NCI-H2196 treated with DMSO at 0.1 percent for 48 hours (cell line): Measurements from ENCODE around the gene STK31.
"Not testable (repeated sequence)": the region's sequence is repeated elsewhere in the genome, so short reads cannot be mapped to it uniquely, and the experiment has no call there.

Experiments used
- DNase-seq: peaks from one replicate; lab custom pipeline; 2025; ENCODE audit not compliant: unreplicated experiment; lab: John Stamatoyannopoulos, UW

The STK31 gene, protein sequence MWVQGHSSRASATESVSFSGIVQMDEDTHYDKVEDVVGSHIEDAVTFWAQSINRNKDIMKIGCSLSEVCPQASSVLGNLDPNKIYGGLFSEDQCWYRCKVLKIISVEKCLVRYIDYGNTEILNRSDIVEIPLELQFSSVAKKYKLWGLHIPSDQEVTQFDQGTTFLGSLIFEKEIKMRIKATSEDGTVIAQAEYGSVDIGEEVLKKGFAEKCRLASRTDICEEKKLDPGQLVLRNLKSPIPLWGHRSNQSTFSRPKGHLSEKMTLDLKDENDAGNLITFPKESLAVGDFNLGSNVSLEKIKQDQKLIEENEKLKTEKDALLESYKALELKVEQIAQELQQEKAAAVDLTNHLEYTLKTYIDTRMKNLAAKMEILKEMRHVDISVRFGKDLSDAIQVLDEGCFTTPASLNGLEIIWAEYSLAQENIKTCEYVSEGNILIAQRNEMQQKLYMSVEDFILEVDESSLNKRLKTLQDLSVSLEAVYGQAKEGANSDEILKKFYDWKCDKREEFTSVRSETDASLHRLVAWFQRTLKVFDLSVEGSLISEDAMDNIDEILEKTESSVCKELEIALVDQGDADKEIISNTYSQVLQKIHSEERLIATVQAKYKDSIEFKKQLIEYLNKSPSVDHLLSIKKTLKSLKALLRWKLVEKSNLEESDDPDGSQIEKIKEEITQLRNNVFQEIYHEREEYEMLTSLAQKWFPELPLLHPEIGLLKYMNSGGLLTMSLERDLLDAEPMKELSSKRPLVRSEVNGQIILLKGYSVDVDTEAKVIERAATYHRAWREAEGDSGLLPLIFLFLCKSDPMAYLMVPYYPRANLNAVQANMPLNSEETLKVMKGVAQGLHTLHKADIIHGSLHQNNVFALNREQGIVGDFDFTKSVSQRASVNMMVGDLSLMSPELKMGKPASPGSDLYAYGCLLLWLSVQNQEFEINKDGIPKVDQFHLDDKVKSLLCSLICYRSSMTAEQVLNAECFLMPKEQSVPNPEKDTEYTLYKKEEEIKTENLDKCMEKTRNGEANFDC

DNA sequence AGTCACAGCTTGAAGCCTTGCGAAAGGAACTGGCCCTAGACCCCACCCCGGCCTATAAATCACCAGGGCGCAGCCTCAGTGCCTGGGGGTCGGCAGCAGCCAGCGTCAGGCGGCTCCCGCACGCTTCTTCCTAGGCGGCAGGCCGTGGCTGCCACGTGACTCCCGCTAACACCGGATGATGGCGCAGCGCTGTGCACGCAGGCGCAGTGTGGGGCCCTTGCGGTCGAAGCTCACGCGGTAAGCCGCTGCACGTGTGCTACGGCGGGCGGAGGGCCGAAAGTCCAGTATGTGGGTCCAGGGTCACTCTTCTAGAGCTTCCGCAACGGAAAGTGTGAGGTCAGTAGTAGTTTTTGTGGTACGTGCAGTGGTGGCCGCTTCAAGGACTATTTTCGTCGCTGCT is at the start of gene STK31:
STK31 (plus strand) TSS at position 220 of the 400 bp plus-strand sequence; CDS start at position 287, 67 bp downstream.
- DNase-seq, result no peak

DNA sequence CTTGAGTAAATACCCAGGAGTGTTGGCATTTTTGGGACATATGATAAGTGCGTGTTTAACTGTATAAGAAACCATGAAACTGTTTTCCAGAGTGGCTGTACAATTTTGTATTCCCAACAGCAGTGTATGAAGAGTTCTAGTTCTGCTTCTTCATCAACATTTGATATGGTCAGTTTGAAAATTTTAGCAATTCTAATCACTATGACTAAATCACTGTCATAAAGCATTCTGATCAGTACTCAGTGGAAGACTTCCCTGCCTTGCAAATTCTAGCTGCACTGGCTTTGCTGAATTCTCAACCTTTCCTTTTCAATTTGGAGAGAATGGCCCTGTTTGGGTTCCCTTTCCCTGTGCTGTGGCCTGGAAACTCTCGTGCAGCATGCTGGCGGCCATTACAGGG is 48.6 kb upstream of the STK31 start:
- DNase-seq, result no peak

DNA sequence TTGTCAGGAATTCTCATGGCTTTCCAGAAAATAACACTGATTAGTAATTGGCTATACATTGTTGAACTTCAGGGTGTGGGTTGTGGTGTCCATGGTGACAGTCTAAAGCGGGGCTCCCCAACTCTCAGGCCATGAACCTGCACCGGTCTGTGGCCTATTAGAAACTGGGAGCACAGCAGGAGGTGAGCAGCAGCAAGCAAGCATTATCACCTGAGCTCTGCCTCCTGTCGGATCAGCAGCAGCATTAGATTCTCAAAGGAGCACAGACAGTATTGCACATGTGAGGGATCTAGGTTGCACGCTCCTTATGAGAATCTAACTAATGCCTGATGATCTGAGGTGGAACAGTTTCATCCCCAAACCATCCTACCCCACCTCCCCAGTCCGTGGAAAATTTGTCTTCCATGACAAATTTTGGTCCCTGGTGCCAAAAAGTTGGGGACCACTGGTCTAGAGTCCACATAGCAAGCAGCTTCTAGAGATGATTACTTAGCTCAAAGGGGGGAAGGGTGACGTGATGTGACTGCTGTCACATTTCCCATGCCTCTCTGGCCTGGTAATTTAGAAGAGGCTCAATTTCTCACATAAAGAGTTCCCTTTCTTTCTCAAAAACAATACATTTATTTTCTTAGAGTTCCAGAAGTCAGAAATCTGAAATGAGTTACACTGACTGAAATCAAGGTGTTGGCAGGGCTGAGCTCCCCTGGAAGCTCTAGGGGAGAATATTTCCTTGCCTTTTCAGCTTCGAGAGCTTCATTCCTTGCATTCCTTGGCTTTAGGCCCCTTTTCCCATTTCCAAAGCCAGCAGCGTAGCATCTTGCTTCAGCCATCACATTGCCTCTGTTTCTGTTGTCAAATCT is 47.7 kb upstream of the STK31 start:
- no peak for DNase-seq

DNA sequence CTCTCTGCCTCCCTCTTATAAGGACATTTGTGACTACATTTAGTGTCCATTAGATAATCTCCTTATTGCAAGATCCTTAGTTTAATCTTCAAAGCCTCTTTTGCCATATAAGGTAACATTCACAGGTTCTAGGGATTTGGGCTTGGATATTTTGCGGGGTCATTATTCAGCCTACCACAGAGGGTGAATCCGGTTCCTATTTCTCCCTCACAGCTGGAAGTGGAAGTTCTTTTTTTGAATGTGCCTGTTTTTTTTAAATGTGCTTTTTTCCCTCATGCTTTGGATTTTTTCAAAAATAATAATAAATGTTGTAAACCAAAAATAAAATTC is 47.1 kb upstream of the STK31 start:
- no peak for DNase-seq

DNA sequence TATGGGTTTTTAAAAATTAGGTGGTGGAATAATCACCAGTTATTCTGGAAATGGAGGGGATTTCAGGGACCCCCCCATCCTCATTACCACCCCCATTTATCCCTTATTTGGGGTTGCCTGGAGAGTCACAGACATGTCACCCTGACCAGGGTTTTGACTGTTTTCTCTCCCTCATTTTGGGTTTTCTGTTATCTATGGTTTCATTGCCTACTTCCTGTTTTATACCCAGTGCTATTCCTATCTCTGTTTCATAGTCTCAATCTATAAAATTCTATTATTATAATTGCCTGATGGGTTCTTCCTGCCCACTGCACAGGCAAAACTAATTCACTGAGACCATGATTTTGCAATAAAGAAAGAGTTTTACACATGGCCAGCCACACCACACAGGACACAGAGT is 45.9 kb upstream of the STK31 start:
- DNase-seq, result no peak

DNA sequence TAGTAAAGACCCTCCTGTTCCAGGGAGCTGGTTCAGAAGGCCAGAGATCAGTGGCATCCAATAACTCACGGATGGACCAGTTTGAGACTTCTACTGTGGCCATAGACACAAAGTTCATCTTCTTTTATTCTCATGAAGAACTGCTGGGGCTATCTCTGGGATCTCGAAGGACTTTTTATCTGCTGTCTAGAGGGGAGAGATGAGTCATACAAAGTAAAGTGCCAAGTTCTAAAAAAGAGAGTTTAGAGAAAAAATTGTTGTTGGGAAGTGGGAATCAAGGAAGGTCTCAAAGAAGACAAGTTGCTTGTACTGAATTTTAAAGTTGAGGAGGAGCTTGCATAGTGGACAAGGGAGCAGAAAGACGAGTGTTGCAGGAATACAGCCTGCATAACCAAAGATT is 38.0 kb upstream of the STK31 start:
- no peak for DNase-seq

DNA sequence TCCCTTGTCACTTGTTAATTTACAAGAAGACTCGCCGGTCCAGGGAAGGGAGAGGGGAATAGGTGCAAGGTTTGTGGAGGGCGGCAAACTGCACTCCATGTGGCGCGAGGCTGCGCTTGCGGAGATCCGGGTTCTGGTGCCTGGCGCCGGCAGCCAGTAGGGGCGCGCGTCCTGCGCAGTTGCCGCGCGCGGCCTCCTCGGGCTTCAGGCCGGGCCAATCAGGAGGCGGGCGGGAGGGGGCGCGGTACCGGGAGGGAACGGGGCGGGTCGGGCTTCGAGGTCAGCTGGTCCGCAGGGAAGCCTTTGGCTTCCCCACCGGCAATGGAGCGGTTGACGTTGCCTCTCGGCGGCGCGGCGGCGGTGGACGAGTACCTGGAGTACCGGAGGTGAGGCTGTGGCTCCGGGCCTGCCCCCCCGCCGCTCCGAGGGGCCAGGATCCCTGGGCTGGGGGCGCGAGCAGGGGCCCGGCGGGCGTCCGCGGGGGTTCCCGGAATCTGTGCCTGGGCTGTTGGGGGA is 30.1 kb upstream of the STK31 start, which contains the start of gene FAM221A:
FAM221A (plus strand) TSS at position 302 of the 516 bp plus-strand sequence; CDS start at position 322, 20 bp downstream.
- peak; percentile 86 for DNase-seq

DNA sequence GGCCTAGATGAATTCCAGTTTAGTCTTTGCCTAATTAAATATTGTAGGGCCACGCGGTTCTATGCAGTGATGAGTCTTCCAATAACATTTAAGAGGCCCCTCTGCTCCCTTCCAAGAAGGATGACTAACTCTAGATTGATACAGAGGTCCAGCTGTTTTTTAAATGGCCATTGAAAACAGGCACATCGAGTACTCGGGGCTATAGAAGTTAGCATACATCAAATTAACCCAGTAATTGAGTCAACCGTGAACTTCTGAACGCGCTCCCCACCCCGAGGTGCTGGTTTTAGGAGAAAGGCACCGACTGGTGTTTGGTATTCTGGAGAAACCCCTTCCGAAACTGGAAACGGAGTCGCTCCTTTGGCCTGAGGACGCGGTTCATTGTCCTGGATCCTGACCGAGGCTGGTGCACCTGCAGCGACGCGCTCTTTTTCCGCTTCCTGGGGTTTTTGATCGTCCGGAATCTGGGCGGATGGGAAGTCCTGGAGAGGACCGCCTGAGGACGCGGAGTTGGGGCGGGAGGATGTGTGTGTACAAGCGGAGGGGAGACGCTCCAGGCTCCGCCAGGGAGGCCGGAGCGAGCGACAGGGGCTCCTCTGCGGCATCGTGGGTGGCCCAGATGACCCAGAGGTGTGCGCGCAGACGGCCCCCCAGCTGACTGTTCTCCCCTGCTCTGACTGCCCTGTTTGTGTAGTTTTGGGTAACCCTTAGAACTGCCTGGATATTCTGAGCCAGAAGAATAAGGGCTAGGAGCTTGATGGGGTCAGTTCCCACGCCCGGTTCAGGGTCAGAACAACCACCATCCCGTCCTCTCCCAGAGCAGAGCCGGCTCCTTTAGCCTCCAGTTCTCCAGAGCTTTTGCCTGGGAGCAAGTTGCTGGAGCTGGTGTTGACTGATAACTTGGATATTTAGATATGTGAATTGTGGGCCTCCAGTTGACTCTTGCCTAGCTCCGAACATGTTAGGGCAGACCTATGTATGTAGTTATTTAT is 29.3 kb upstream of the STK31 start:
- DNase-seq, result peak; percentile 39

DNA sequence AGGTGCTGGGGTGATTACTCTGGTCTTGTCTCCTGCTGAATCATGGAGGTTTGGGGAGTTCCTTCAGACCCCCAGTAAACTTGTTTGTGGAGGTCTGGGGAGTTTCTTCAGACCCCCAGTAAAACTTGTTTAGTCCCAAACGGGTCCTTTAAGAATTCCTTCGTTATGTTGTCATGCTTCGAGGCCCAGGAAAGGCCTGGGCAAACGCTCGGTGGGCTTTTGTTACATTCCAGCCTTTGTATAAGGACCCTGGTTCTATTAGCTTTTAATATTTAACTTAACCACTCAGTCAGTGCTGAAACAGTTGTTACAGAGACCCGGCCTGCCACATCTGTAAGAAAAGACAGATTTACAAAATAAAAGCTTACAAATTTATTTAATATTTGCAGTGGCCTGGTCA is 26.0 kb upstream of the STK31 start:
- DNase-seq, result not testable (repeated sequence)

DNA sequence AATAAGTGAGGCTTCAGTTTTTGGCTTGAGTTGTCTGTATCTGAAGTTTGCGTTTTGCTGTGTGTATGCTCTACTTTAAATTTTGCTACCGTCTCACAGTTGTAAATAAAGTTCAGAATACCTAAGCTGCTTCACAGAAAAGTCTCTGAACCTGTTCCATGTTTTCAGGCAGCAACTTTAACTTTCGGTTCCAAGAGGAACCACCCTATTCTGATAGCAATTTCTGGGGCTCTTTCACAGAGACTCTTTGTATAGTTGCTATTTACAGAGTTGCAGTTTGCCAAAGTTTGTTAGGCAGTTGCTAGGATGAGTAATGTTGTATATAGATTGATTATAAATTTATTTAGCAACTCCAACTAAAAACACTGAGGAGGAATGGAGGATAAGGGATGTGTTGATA is 24.3 kb upstream of the STK31 start:
- no peak for DNase-seq

DNA sequence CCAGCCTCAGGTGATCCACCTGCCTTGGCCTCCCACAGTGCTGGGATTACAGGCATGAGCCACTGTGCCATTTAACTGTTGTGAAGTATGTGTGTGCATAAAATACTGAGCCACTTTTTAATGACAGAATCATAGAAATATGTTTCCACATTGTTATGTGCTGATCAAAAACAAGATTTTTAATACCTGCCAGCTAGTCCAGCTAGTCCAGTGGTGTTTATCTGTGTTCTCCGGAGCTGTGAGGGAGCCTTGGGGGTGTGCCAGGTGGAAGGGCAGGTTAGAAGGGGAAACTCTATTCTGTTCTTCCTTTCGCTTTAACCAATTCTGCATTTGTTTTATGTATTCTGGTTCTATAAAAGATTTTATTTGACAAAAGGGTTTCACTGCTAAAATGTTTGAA is 23.0 kb upstream of the STK31 start:
- no peak for DNase-seq

DNA sequence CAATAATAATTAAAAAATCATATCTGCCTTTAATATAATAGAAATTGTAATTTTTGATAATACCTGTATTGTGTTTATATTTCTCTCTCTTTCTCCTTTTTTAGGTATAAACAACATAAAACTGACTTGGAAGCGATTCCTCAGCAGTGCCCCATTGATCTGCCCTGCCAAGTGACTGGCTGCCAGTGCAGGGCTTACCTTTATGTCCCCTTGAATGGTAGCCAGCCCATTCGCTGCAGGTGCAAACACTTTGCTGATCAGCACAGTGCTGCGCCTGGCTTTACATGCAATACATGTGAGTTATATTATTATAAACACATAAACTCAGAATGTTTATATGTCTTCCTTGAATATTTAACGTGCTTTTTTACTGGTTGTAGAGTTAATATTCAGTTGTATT is 20.9 kb upstream of the STK31 start:
- no peak for DNase-seq

DNA sequence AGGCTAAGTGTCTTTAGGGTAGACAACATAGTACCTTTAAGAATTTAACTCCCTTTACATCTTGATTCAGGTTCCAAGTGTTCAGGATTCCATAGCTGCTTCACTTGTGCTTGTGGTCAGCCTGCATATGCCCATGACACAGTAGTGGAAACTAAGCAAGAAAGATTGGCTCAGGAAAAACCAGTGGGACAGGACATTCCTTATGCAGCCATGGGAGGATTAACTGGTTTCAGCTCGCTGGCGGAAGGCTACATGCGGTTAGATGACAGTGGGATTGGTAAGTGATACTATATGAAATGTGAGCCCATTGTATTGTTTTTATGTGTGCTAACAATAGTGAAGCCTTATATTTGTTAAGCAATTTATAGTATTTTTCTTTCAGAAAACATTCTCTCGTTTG is 18.7 kb upstream of the STK31 start:
- DNase-seq, result no peak

DNA sequence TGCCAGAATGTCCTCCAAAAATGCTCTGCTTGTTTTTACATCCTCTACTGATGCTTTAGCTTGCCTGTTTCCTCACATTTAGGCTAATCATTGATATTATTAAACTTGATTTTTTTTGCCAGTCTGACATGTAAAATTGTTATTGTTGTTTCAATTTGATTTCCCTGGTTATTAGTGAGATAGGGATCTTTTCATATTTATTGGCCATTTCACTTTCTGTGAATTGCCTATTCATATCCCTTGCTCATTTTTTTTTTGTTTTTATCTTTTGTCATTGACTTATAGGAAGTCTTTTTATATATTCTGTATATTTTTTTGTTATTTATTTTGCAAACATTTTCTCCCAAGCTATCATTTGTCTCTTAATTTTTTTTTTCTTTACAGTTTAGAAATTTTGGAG is 16.8 kb upstream of the STK31 start:
- DNase-seq, result no peak

DNA sequence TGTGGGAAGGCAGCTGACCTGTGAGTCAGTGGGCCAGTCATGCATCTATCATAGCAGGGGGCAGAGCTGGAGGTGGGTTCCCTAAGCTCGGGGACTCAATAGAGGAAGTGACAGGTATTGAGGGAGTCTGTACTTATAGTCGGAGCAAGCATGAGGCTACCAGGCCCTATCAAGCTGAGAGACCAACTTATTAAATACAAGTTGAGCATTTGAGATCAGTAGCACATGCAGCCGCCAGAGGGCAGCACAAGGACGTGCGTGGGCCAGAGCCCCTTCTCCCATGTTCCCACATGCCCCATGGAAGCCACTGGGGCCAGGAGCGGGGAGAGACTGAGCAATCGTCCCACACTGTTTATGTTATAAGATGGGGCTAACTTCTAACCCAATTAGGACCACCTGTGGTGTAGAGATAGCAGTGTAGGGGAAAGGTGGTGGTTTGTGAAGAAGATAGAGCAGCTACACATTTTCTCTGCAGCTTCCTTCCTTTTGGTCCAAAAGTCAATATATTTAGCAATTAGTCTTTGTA is 13.0 kb upstream of the STK31 start:
- no peak for DNase-seq

DNA sequence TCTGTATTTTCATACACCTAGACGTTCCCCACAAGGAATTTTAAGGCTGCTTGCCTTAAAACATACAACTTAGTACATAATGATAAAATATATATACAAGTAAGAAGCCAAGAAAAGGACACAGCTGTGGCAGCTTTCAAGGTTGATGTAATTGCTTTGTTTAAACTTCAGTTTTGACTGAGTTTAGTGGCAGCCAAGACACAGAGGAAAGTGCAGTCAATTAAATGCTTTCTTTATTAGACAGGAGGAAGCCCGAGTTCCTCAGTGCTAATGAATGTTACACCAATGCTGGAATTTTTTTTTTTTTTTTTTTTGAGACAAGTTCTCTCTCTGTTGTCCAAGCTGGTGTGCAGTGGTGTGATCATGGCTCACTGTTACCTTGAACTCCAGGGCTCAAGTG is 11.2 kb upstream of the STK31 start:
- DNase-seq, result no peak

DNA sequence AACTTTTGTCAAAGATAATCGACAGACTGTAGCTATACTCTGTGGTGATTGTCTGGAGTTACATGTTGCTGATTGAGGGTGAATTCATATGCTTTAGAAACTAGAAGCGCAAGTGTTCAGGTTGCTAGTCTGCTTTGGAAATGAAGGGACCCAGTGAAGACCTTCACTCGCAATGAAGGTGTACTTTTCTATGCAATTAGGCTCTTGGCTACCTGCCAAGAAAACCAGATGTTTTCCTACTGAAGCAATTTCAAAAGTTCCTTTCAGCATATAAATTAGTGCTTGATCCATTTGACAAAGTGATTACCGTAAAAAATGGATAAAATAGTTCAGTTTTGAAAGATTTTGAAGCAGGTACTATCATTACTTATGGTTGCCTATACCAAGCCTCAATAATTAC is 10.0 kb upstream of the STK31 start:
- no peak for DNase-seq

DNA sequence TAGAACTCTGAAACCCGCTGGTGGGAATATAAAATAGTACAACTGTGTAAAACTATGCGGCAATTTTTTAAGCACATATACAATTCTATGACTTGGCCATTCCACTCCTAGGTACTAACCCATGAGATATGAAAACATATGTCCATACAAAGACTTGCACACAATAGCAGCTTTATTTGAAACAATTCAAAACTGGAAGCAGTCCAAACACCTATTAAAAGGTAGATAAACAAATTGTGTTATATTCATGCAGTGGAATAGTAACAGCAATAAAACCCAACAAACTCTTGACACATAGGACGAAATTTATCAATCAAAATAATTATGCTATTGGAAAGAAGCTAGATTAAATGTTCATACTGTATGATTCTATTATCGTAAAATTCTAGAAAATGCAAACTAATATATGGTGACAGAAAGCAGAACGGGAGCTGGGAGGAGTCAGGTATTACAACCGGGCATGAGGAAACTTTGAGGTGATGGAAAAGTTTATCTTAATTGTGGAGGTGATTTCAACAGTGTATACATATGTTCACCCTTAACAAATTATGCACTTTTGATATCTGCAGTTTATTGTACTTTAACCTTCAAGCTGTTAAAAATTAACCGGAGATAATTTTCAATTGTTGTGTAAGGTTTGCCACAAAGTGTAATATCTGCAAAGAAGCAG is 803 bp upstream of the STK31 start:
- no peak for DNase-seq
